Measurements from ENCODE around the gene AGPAT4.

Gene AGPAT4

DNA sequence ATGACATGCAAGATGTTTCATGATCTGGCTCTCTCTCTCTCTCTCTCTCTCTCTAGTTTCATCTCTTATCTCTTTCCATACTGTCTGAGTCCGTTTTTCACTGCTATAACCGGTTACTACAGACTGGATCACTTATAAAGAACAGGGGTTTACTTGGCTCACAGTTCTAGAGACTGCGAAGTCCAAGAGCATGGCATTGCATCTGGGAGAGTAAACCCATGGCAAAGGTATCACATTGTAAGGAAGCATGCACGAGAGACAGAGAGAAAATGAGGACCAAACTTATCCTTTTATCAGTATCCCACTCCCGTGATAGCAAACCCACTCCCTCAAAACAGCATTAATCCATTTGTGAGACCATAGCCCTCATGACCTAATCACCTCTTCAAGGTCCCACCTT is 7.2 kb upstream of the AGPAT4 start:
- no peak for DNase-seq

DNA sequence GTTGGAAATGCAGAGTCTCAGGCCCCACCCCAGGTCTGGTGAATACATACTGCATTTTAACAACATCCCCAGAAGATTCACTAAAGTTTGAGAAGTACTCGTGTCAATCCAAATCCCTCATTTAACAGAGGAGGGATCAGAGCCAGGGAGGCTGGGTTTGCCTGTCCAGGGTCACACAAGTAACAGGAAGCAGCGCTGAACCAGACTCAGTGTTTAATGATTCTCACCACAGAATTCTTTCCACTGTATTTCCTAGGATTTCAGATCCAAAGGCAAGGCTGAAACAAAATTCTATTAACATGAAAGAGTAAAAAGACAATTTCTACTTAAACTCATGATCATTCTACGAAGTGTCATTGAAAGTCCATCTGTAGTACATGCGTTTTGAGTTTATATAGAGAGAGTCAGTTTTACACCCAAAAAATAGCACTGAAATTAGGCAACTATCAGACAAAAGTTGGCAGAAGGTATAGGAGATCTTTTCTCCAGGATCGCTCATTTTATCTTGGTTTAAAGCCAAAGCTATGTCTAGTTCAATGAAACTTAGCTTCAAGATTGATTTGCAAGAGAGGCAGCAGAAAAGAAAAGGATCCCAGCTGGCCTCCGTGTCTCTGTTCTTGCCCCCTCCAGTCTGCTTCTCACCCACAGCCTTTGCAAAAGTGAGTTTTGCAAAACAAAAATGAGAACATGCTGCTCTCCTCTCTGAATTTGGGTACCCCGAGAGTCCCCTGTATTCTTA is 6.0 kb upstream of the AGPAT4 start:
- no peak for DNase-seq

DNA sequence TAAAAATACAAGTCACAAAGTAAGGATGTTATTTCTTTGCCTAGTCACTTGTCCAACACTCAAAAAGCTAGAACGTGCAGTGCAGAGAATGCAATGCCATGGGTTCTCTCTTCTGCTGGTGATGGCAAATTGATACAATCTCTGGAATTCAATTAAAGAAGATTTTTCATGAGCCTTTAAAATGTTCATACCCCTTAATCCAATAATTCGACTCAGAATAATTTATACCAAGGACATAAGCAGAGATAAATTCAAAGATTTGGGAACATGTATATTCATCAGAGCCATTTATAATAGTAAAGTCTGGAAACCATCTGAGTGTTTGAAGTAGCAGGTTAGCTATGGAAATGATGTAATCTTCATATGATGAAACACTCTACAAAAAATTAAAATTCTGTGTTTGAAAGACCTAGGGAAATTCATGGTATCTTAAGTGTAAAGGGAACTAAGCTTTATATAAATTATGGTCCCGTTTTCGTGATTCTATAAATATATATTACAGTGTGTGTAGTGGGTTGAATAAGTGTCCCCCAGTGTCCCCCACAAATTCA is 2.8 kb upstream of the AGPAT4 start:
- no peak for DNase-seq

DNA sequence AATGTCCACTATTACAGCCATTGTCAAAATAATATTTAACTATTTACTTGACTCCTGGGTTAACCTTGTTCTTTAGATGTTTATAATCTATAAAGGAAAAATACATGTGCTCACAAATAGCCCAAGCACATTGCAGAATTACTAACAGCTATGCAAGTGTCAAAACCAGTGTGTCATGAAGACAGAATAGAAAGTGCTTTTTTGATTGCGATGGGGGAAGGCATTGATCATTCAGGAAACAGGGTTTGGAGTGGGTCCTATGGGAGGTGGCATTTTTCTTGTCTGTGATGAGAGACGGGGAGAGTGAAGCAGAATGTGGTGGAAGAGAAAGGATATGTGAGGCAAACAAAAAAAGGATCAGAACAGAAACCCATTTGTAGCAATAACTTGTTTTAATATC is 1.0 kb upstream of the AGPAT4 start:
- DNase-seq = no peak

DNA sequence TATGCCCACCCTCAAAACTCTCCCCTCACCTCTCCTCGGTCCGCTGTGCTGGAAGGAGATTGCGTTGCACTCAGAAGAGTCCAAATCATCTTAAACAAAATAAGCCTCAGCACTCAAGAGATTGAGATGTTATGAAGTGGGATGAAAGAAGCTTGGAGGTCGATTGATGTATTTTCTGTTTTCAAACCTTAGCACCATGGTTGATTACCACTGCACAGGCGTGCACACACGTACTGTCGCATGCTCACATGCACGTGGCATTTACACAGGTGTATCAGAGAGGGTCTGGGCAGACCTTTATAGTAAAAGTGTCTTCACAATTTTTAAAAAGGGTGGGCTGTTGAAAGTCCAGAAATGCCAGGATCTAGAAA is 612 bp upstream of the AGPAT4 start:
- peak; percentile 50 for DNase-seq

DNA sequence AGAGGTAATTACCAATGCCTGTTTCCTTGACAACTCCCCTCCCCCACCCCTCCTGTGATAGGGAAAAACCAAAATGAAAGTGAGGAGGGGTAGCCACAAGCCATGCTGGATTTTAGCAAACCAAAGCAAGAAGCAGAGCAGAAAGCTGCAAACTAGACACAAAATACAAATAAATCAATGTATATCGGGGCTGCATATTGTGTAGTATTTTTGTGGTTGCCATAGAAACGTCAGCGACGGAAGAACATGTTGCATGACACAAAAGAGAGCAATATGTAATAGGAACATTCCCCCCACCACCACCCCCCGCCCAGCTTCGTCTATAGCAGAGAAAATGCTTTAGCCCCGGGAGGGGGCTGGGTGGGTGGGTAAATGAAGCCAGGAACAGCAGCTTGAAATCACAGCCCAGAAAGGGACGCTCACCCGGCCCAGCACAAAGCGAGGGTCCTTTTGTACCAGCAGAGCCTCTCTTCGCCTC is 548 bp downstream of the AGPAT4 start:
- DNase-seq = peak; percentile 76

DNA sequence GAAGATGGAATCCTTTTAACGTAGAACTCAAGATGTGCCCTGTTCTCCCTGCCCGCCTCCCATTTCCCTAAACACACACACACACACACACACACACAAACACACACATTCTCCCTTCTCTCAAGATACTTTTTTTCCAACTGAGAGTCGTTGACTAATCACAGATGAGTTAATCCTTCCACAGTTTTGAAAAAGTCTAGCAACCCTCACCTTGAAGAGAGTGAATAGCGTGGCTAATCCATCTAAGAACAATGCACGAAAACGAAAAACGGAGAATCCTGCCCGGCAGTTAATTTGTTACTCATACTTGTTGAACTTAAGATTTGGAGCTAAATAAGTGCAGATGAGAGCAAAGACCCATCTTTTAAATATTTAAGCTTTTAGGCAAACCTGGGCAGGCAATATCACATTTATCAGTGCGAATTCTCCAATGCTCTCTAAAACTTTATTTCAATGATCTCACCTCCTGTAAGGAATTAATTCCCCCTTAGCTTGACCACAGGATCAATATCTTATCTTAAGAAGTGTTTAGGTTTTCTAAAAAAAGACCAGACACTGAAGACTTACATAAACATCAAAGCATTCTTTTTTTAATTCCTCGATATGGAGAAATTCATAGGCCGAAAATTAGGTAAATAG is 1.1 kb downstream of the AGPAT4 start:
- no peak for DNase-seq

DNA sequence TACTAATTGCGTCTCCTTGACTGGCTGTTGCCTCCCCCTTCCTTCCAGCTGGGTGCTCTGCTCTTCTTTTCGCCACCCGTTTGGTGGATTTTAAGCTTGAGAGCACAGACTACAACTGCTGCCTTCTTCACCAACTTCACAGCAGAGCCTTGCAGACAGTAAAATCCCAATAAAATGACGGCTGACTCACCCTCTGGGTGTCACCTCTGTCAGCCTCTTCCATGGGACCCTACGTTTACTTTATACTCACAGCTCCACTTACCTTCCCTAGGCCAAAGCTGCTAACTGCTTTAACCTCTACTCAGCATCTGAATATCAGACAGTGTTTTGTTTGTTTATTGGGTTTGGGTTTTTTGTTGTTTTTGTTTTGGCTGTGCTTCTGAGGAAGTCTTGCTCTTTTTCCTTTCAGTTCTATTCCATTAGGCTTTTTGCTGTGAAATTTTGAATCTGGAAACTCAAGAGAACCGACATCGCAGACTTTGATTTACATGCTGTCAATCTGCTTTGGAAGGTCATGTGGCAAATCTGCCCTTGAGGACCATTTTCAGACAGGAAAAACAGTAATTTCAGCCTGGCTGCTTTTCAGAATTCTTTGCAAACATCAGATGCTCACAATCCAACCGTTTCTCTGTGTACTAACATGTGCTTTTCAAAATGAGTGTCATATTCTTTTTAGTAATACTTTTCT is 2.4 kb downstream of the AGPAT4 start:
- DNase-seq = no peak

DNA sequence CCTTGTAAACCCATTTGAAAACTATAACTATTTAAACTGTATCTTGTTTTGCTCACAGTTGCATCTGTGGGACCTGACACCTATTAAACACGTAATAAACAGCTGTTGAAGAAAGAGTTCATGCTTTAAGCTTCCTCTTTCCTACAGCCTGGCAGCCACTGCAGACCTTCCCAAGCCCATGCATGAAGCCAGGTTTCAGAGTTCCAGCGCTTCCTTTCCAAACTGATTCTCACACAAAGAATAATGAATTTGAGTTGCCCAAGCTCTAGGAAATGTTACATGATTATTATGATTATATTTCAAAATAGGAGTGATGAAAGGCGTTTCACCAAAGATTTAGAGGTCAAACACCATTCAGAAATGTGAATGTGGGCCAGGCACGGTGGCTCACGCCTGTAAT is 3.7 kb downstream of the AGPAT4 start:
- no peak for DNase-seq

DNA sequence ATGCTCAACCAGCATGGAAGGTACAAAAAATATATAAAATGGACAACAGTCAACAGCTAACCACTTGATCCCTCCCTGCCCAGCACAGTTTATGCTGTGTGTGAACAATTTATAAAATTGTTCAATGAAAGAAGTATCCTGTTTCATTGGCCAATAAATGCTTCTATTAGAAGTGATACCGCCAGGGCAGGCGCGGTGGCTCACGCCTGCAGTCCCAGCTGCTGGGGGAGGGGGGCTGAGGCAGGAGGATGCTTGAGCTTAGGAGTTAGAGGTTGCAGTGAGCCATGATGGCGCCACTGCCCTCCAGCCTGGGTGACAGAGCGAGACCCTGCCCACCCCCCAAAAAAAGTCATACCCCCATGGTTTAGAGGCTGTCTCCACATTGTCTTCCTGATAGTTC is 4.6 kb downstream of the AGPAT4 start:
- DNase-seq = peak; percentile 37

DNA sequence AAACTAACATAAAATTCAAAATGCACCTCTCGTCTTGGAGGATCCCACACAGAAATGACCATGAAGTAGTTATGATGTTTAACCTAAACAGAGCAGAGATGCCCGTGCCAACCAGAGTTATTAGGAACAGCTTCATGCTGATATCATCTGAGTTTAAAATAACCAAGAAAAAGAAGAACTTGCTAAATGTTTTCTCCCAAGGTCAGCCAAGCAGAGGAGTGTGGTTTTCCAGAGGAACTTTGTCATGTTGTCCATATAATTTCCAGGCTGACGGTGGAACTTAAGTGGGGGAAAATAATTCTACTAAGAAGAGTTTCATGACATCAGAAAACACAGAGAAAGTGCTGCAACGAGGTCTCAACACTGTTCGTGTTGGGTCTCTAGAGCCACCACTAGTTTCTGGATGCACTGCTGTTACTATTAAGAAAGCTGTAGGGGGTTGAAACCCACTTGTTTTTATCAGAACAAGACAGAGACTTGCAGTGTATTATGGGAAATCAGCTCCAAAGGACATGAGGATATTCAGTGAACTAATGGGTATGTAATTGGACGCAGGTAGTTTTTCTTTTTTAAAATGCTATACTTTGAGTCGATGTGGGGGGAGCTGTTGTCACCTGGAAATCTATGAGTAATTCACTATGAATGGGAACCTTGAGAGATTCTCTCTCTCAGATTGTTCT is 5.2 kb downstream of the AGPAT4 start:
- DNase-seq = no peak

DNA sequence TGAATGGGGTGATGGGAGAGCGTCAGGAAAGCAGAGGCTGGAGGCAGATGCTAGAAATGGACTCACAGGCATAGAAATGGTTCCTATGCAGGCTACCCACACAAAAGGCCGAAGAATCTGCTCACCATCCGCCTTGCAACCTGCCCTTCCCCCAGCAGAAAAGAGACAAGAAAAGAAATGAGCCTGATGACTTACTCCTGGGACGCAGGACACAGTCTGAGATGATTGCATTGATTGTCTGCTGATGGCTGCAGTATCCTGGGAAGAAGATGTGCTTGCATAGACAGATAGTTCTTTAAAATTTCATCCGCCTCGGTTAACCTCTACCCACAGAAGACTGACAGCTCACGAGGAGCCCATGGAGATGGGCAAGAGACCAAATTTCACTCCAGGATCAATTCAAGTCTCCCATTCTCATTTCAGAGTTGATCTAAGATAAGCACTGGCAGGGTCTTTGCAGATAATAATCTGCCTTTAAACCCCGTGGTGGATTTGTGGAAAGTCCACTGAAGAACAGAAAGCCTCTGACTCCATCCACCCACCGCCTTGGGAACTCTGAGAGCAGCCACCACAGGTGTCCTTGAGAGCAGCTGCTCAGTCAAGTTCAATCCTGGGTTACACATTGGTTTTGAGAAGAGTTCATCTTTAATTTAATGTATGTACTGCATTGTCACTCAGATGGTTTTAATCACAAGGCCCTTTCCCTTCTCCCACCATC is 7.2 kb downstream of the AGPAT4 start:
- no peak for DNase-seq

DNA sequence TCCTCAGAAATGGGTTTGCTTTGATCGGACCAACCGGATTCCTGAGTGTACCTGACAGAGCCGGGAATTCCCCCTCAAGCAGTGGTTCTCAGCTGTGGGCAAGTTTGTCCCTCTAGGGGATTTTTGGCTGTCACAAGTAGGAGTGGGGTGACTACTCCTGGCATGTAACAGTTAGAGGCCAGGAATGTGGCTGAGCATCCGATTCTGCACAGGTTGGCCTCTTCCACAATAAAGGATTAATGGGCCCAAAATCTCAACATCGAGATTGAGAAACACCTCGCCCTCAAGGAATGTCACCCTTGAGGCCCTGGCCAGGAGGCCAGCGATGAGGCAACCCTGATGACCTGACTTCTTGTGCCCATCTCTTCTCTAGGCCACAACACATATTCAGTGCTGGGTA is 7.9 kb downstream of the AGPAT4 start:
- no peak for DNase-seq

DNA sequence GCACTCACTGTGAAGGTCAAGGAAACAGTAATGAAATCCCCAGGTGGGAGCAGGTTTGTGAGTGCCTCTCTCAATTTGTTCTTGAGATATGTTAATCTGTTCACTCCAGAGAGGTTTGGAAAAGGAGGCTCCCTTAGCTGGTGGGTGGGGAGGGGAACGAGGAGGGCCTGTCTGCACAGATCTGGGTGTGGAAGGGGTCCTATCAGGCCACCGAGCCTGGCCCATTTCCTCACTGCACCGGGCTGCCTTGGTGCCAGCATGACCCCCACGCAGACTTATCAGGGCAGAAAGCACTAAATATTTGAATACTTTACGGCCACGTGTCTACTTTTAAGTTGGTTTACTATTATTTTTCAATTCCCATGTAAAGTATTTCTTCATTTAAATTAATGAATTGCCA is 8.3 kb downstream of the AGPAT4 start:
- DNase-seq = no peak

DNA sequence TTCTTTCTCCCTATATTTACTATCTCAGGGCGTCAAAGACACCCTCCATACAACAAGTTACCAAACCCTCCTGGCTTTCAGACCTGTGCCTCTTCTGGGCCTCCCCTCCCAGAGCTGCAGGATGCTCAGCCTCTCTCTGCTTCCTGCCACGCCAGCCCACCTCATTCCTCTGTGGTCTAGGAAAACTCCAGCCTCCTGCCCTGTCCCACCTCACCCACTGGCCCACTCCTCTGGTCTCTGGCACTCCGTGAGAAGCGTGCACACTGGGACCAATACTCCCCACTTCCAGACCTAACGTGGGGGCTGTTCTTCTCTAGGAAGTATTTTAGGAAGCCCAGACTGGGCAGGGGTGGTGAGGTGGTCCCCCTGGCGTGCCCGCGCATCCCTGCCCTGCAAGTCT is 9.7 kb downstream of the AGPAT4 start:
- DNase-seq = no peak

DNA sequence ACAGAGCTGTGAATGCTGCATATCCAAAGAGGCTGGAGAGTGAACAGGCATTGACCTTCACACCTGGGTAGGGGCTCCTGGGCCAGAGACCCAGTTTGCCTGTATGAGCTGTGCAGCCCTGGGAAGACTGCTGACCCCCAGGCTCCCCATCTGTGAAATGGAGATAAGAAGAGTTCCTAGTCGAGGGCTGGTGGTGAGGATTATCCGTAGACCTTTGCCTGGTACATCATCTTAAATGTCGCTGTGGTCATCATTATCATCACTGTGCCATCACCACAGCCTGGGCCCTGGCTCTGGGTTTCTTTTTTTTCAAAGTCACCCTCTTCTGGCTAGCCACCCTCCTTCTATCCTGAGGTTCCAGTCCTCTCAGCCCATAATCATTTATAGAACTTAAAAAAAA is 12.0 kb downstream of the AGPAT4 start:
- DNase-seq = no peak

DNA sequence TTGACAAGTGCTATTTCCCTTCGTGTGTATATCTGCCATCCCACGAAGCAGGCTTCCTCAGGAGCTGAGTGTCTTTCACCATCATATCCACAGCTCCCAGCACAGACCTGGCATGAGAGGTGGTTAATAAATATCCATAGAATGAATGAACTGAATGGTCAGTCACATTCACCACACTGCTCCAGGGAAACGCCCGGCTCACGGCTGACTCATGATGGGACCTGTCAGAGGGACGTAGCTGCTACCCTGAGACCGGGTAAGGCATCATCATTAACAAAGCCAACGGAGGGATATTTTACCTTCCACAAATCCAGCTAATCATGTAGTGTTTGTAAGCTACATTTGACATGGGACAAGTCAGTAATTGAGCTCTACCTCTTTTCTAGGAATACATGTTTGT is 12.5 kb downstream of the AGPAT4 start:
- DNase-seq = no peak

DNA sequence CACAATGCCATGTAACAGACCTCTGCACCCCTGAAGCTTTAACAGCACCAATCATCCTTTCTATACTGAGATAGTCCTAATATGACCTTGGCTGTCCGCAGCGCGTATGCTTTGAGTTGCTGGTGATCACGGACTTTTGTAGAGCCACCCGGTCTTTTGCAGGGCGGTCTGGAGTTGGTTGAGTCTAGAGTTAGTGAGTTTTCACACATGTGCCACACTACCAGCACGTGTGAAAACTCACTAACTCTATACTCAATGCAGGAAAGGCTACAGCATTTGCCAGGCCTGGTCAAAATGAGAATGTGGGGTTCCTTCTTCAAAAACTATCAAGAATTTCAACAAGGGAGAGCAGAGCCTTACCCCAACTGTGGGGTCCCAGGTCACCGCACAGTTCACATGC is 14.6 kb downstream of the AGPAT4 start:
- DNase-seq = no peak

DNA sequence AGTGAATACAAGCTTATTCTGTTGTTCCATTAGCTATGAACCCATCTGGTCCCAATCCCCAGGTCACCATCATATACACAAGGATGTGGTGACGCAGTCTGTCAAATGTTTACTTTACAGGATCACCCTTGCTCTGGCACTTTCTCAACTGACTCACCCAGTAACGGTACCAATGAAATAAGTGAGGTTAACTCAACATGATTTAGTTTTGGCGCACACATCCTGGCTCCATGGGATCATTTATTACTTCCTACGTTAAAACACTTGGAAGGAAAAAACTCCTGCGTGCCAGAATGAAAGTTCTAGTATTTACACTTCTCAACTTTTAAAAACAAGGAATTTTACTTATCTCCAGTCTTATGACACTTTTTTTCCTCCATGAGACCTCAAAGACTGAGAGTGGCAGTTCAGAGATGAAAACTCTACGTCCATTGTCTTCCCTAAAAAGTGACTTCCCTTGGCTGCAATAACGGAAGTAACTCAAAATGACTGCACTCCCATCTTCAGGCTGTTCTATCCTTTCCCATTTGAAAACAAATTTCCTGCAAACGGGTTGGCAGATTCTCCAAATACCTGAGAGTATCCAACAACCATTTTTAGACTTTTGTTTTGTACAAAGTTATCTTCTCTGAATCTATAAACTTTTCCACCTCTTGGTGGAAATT is 15.9 kb downstream of the AGPAT4 start:
- DNase-seq = no peak

DNA sequence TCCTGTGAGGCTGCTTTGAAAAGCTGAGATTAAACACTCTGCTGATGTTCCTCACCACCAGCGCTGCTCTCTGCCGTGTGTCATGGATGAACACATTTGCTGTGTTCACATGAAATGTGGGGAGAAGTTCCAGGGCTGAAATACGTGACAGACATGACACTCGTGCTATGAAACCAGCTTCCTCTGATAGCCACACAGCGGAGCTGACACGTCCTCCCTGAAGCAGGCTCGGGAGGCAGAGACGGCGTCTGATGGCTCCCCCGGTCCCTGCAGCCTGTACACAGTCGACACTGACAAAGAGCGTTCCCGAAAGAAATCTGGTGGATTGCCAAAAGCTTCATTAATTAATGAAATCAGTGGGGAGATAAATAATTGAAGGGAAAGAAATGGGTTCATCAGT is 17.5 kb downstream of the AGPAT4 start:
- no peak for DNase-seq

DNA sequence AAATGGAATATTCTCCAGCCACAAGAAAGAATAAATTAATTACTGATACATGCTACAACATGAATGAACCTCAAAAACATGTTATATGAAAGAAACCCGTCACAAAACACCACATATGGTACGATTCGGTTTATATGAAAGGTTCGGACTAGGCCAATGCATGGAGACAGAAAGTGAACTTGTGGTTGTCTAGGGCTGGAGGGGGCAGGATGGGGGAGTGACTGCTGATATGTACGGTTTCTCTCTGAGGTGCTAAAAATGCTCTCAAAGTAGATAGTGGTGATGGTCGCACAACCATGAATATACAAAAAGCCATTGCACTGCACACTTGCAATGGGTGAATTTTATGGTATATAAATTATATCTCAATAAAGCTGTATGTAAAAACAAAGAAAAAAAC is 18.3 kb downstream of the AGPAT4 start:
- DNase-seq = no peak

Measured in NCI-H748 treated with DMSO at 0.1 percent for 48 hours (cell line).